HL-60 (cell line): Measurements from ENCODE around the gene IFNA8.
"Not testable (repeated sequence)": the region's sequence is repeated elsewhere in the genome, so short reads cannot be mapped to it uniquely, and the experiment has no call there.

Experiments
- DNase-seq, 2 experiments: peaks; one replicate each; pipeline ENCODE4 v3.0.0-alpha.2; 2010 to 2020; ENCODE audit warnings: low read depth in 1 of 2, low spot score in 1 of 2
- H3K27ac ChIP-seq: fragments of 250-450 bp; sonication (Bioruptor Pico); replicated peaks from 2 replicates; pipeline ENCODE4 v1.5.1; 2020; ENCODE audit warnings: mild to moderate bottlenecking, moderate library complexity
- H3K27me3 ChIP-seq: fragments of 250-450 bp; sonication (Bioruptor Pico); 2 replicates; pipeline ENCODE4 v1.5.1; 2021; ENCODE audit warnings: mild to moderate bottlenecking, moderate library complexity; ENCODE audit not compliant: insufficient read depth, poor library complexity, severe bottlenecking
- H3K4me3 ChIP-seq: replicated peaks from 2 replicates; pipeline ENCODE4 v1.5.1; 2011; ENCODE audit warnings: mild to moderate bottlenecking, control low read depth, low read length; ENCODE audit not compliant: insufficient read depth
- CTCF ChIP-seq: IDR thresholded peaks from one replicate; pipeline ENCODE4 v1.5.1; 2011; ENCODE audit warnings: low read length, control low read depth, inconsistent platforms; ENCODE audit not compliant: insufficient read depth
- GABPA ChIP-seq: IDR thresholded peaks from 2 replicates; pipeline ENCODE4 v1.6.1; 2012; ENCODE audit warnings: low read depth
- POLR2AphosphoS5 ChIP-seq: IDR thresholded peaks from 2 replicates; pipeline ENCODE4 v1.6.1; 2012; ENCODE audit warnings: low read depth
- REST ChIP-seq: IDR thresholded peaks from 2 replicates; pipeline ENCODE4 v1.6.1; 2012; ENCODE audit warnings: low read depth; ENCODE audit not compliant: insufficient replicate concordance
- SPI1 ChIP-seq: IDR thresholded peaks from 2 replicates; pipeline ENCODE4 v1.6.1; 2012; ENCODE audit warnings: low read depth, mild to moderate bottlenecking, borderline replicate concordance
- long read RNA-seq: library from polyadenylated mRNA; unstranded; transcript quantifications from one replicate; pipeline ENCODE4 v2.0.0, GENCODE V29; 2020

IFNA8 gene
- long read RNA-seq, result 0 reads

- Histone ChIP-seq H3K4me3 (no peak within 1 kb of the TSS), H3K27ac (no peak within 1 kb of the TSS), H3K27me3 (no peaks in the 10 kb centered on the region)
- no peak for DNase-seq
- no peak for TF ChIP-seq SPI1
- no peak for TF ChIP-seq REST
- TF ChIP-seq GABPA, result no peak
- no peak for TF ChIP-seq POLR2AphosphoS5
- no peak for TF ChIP-seq CTCF
Measured at GRCh38 chr9:21408817-21409216, at the start of gene IFNA8. IFNA8 (plus strand) TSS chr9:21409117; CDS start chr9:21409177, 60 bp downstream.

- no peak for DNase-seq
- Histone ChIP-seq H3K27me3 (no peaks in the 10 kb centered on the region), H3K4me3 (no peak overlapping the region), H3K27ac (no peak overlapping the region)
- TF ChIP-seq GABPA, result no peak
- no peak for TF ChIP-seq SPI1
- TF ChIP-seq CTCF, result no peak
- TF ChIP-seq POLR2AphosphoS5, result no peak
- TF ChIP-seq REST, result no peak
Measured at GRCh38 chr9:21362287-21362686, 46.6 kb upstream of the IFNA8 start.

GRCh38 chr9:21367169-21367568 is 41.7 kb upstream of the IFNA8 start:
- not testable (repeated sequence) for H3K27ac ChIP-seq, DNase-seq, H3K27me3 ChIP-seq, H3K4me3 ChIP-seq

GRCh38 chr9:21367957-21368356 is 41.0 kb upstream of the IFNA8 start, which contains the start of gene IFNA13:
IFNA13 (minus strand) TSS chr9:21368057; CDS start chr9:21368010, 47 bp downstream.
- Histone ChIP-seq H3K27ac (no peak within 1 kb of the TSS), H3K27me3 (no peaks in the 10 kb centered on the region), H3K4me3 (no peak within 1 kb of the TSS)
- DNase-seq, result no peak
- no peak for TF ChIP-seq REST
- TF ChIP-seq CTCF, result no peak
- no peak for TF ChIP-seq GABPA
- no peak for TF ChIP-seq SPI1
- TF ChIP-seq POLR2AphosphoS5, result no peak

GRCh38 chr9:21371467-21371866 is 37.5 kb upstream of the IFNA8 start:
- not testable (repeated sequence) for H3K27ac ChIP-seq, DNase-seq, H3K4me3 ChIP-seq, H3K27me3 ChIP-seq
